DND-41 (cell line): ENCODE measurements around the gene B4GALNT3.

Source experiments
- ATAC-seq: fragments of 200-7000 bp; cut with Tn5 transposase; 3 replicates; pipeline ENCODE4 v1.9.1; 2021; ENCODE audit warnings: low read depth; ENCODE audit not compliant: insufficient read depth
- DNase-seq: peaks from one replicate; pipeline ENCODE4 v3.0.0-alpha.2; 2020
- H2AFZ ChIP-seq: 2 replicates; pipeline ENCODE4 v1.6.0; 2012; ENCODE audit warnings: low read depth, low read length
- H3K27ac ChIP-seq: 2 replicates; pipeline ENCODE4 v1.5.1; 2012; ENCODE audit warnings: low read length, inconsistent platforms
- H3K27me3 ChIP-seq: fragments of 200-600 bp; sonication (generic); 2 replicates; pipeline ENCODE4 v1.6.0; 2012; ENCODE audit warnings: low read length, mild to moderate bottlenecking, inconsistent platforms; ENCODE audit not compliant: insufficient read depth, poor library complexity
- H3K36me3 ChIP-seq: 2 replicates; pipeline ENCODE4 v1.5.1; 2012; ENCODE audit warnings: low read length, inconsistent platforms; ENCODE audit not compliant: insufficient read depth
- H3K4me1 ChIP-seq: 2 replicates; pipeline ENCODE4 v1.5.1; 2012; ENCODE audit warnings: mild to moderate bottlenecking, low read length; ENCODE audit not compliant: insufficient read depth
- H3K4me2 ChIP-seq: 2 replicates; pipeline ENCODE4 v1.6.0; 2012; ENCODE audit warnings: mild to moderate bottlenecking, moderate library complexity, low read length, inconsistent platforms; ENCODE audit not compliant: insufficient read depth
- H3K4me3 ChIP-seq, 2 experiments: fragments of 200-600 bp in 1 of 2; shearing (Covaris generic) in 1 of 2; 2 replicates each; pipeline ENCODE4 v1.5.1; 2012 to 2016; ENCODE audit warnings: inconsistent platforms in 2 of 2, low read length in 2 of 2, mild to moderate bottlenecking in 2 of 2, low read depth in 1 of 2, moderate library complexity in 1 of 2
- H3K79me2 ChIP-seq: 2 replicates; pipeline ENCODE4 v1.6.0; 2012; ENCODE audit warnings: low read length, inconsistent platforms; ENCODE audit not compliant: insufficient read depth
- H3K9ac ChIP-seq: 2 replicates; pipeline ENCODE4 v1.6.0; 2012; ENCODE audit warnings: low read depth, mild to moderate bottlenecking, inconsistent platforms, low read length, moderate library complexity
- H3K9me3 ChIP-seq: 2 replicates; pipeline ENCODE4 v1.5.1; 2012; ENCODE audit warnings: low read length, moderate library complexity, mild to moderate bottlenecking, inconsistent platforms; ENCODE audit not compliant: insufficient read depth, severe bottlenecking
- H4K20me1 ChIP-seq: 2 replicates; pipeline ENCODE4 v1.6.0; 2012; ENCODE audit warnings: low read length; ENCODE audit not compliant: insufficient read depth
- EZH2 ChIP-seq: IDR thresholded peaks from 3 replicates; pipeline ENCODE4 v1.6.1; 2012; ENCODE audit warnings: borderline replicate concordance, low read depth, mild to moderate bottlenecking, moderate library complexity, low read length, inconsistent platforms; ENCODE audit not compliant: severe bottlenecking
- TF ChIP-seq, protein P1 (sequence below): IDR thresholded peaks from 2 replicates; pipeline ENCODE4 v1.5.1; 2012; ENCODE audit warnings: borderline replicate concordance, low read length, moderate library complexity, mild to moderate bottlenecking; ENCODE audit not compliant: poor library complexity, severe bottlenecking; ENCODE audit errors: extremely low read depth

Gene B4GALNT3

GRCh38 chr12:608921-609320, 149.2 kb downstream of the B4GALNT3 start:
- DNase-seq (no peak), ATAC-seq (no peak)
- Histone ChIP-seq H3K36me3 (no peaks in the 10 kb centered on the region), H2AFZ (no peak overlapping the region), H3K4me1 (peaks cover 6% of the 10 kb centered on the region; the same call in 1 of the 2 replicates), H3K9me3 (no peaks in the 10 kb centered on the region), H3K27me3 (no peaks in the 10 kb centered on the region), H3K79me2 (no peaks in the 10 kb centered on the region), H3K4me3 (no peak overlapping the region), H4K20me1 (no peaks in the 10 kb centered on the region), H3K4me2 (no peak overlapping the region), H3K27ac (no peak overlapping the region), H3K9ac (no peak overlapping the region)
- TF ChIP-seq EZH2 = no peak
- TF ChIP-seq, protein P1, sequence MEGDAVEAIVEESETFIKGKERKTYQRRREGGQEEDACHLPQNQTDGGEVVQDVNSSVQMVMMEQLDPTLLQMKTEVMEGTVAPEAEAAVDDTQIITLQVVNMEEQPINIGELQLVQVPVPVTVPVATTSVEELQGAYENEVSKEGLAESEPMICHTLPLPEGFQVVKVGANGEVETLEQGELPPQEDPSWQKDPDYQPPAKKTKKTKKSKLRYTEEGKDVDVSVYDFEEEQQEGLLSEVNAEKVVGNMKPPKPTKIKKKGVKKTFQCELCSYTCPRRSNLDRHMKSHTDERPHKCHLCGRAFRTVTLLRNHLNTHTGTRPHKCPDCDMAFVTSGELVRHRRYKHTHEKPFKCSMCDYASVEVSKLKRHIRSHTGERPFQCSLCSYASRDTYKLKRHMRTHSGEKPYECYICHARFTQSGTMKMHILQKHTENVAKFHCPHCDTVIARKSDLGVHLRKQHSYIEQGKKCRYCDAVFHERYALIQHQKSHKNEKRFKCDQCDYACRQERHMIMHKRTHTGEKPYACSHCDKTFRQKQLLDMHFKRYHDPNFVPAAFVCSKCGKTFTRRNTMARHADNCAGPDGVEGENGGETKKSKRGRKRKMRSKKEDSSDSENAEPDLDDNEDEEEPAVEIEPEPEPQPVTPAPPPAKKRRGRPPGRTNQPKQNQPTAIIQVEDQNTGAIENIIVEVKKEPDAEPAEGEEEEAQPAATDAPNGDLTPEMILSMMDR = no peak

GRCh38 chr12:611721-612120, 152.0 kb downstream of the B4GALNT3 start:
- Histone ChIP-seq H3K9me3 (no peaks in the 10 kb centered on the region), H3K4me1 (peaks cover 6% of the 10 kb centered on the region; the same call in 1 of the 2 replicates), H3K79me2 (no peaks in the 10 kb centered on the region), H3K4me2 (no peak overlapping the region), H3K4me3 (no peak overlapping the region), H3K27me3 (no peaks in the 10 kb centered on the region), H4K20me1 (no peaks in the 10 kb centered on the region), H2AFZ (no peak overlapping the region), H3K36me3 (no peaks in the 10 kb centered on the region), H3K27ac (no peak overlapping the region), H3K9ac (no peak overlapping the region)
- ATAC-seq (no peak), DNase-seq (no peak)
- no peak for TF ChIP-seq EZH2
- TF ChIP-seq, protein P1 = no peak

GRCh38 chr12:612293-612692, 152.6 kb downstream of the B4GALNT3 start:
- no peak for ATAC-seq
- Histone ChIP-seq H3K79me2 (no peaks in the 10 kb centered on the region), H4K20me1 (no peaks in the 10 kb centered on the region), H3K36me3 (no peaks in the 10 kb centered on the region), H3K4me2 (no peak overlapping the region), H2AFZ (no peak overlapping the region), H3K9me3 (no peaks in the 10 kb centered on the region), H3K4me3 (no peak overlapping the region), H3K27me3 (no peaks in the 10 kb centered on the region), H3K4me1 (peaks cover 6% of the 10 kb centered on the region; the same call in 1 of the 2 replicates), H3K9ac (no peak overlapping the region), H3K27ac (no peak overlapping the region)
- TF ChIP-seq, protein P1 = no peak
- TF ChIP-seq EZH2 = no peak
- no peak for DNase-seq

GRCh38 chr12:612886-613285, 153.1 kb downstream of the B4GALNT3 start:
- TF ChIP-seq EZH2 = no peak
- TF ChIP-seq, protein P1 = no peak

More at GRCh38 chr12:612886-613285, 153.1 kb downstream of the B4GALNT3 start:
- H3K4me1 ChIP-seq = peaks cover 6% of the 10 kb centered on the region; the same call in 1 of the 2 replicates
- no peaks in the 10 kb centered on the region for H3K36me3 ChIP-seq
- DNase-seq (no peak), ATAC-seq (no peak)
- H3K27me3 ChIP-seq = no peaks in the 10 kb centered on the region
- H3K9ac ChIP-seq = no peak overlapping the region
- no peaks in the 10 kb centered on the region for H4K20me1 ChIP-seq
- H3K79me2 ChIP-seq = no peaks in the 10 kb centered on the region
- H2AFZ ChIP-seq = no peak overlapping the region
- no peak overlapping the region for H3K27ac ChIP-seq
- H3K9me3 ChIP-seq = no peaks in the 10 kb centered on the region
- no peak overlapping the region for H3K4me2 ChIP-seq
- H3K4me3 ChIP-seq = no peak overlapping the region
